ENCODE measurements around the gene UMODL1. TPM values are rescaled to one million over a fixed set of nuclear protein-coding genes. Genes with fewer than 3 reads are reported as not detected.

UMODL1 gene
- total RNA-seq, 1 donor from 2014 or later: not detected

GRCh38 chr21:42120101-42120902 lies 49.2 kb downstream of the UMODL1 start:
- TF ChIP-seq CTCF (IDR thresholded peaks at IDR 0.05; ENCODE audit: unreplicated experiment): no peak
- H3K9me3 Mint-ChIP-seq: no peaks in the 10 kb centered on the region
- H3K4me1 Mint-ChIP-seq: peaks cover 16% of the 10 kb centered on the region
- no peak overlapping the region for H3K27ac Mint-ChIP-seq
- H3K27me3 Mint-ChIP-seq (ENCODE audit: low read depth): peaks cover 46% of the 10 kb centered on the region
- no peaks in the 10 kb centered on the region for H3K36me3 Mint-ChIP-seq
- H3K4me3 Mint-ChIP-seq: no peak overlapping the region
- DNase-seq (ENCODE audit: low spot score in 2 of 2, unreplicated experiment in 2 of 2): no peak

GRCh38 chr21:42120903-42121535 lies 49.9 kb downstream of the UMODL1 start:
- no peaks in the 10 kb centered on the region for H3K36me3 Mint-ChIP-seq
- H3K4me1 Mint-ChIP-seq: peaks cover 16% of the 10 kb centered on the region
- peaks cover 46% of the 10 kb centered on the region for H3K27me3 Mint-ChIP-seq (ENCODE audit: low read depth)
- TF ChIP-seq CTCF (IDR thresholded peaks at IDR 0.05; ENCODE audit: unreplicated experiment): no peak
- H3K27ac Mint-ChIP-seq: no peak overlapping the region
- DNase-seq (ENCODE audit: low spot score in 2 of 2, unreplicated experiment in 2 of 2): no peak
- no peak overlapping the region for H3K4me3 Mint-ChIP-seq
- no peaks in the 10 kb centered on the region for H3K9me3 Mint-ChIP-seq

GRCh38 chr21:42121794-42122193 lies 50.7 kb downstream of the UMODL1 start:
- DNase-seq (ENCODE audit: low spot score in 2 of 2, unreplicated experiment in 2 of 2): no peak
- no peaks in the 10 kb centered on the region for H3K36me3 Mint-ChIP-seq
- peaks cover 46% of the 10 kb centered on the region for H3K27me3 Mint-ChIP-seq (ENCODE audit: low read depth)
- H3K4me1 Mint-ChIP-seq: peaks cover 16% of the 10 kb centered on the region
- H3K4me3 Mint-ChIP-seq: no peak overlapping the region
- H3K27ac Mint-ChIP-seq: no peak overlapping the region
- H3K9me3 Mint-ChIP-seq: no peaks in the 10 kb centered on the region
- TF ChIP-seq CTCF (IDR thresholded peaks at IDR 0.05; ENCODE audit: unreplicated experiment): no peak

GRCh38 chr21:42122398-42122797 lies 51.3 kb downstream of the UMODL1 start:
- Mint-ChIP-seq H3K9me3 (no peaks in the 10 kb centered on the region), H3K36me3 (no peaks in the 10 kb centered on the region)

GRCh38 chr21:42122808-42123207 lies 51.7 kb downstream of the UMODL1 start:
- no peaks in the 10 kb centered on the region for H3K9me3 Mint-ChIP-seq
- no peaks in the 10 kb centered on the region for H3K36me3 Mint-ChIP-seq
- TF ChIP-seq CTCF (IDR thresholded peaks at IDR 0.05; ENCODE audit: unreplicated experiment): no peak
- H3K4me1 Mint-ChIP-seq: peaks cover 10% of the 10 kb centered on the region
- H3K4me3 Mint-ChIP-seq: no peak overlapping the region
- peaks cover 40% of the 10 kb centered on the region for H3K27me3 Mint-ChIP-seq (ENCODE audit: low read depth)
- no peak for DNase-seq (ENCODE audit: low spot score in 2 of 2, unreplicated experiment in 2 of 2)
- no peak overlapping the region for H3K27ac Mint-ChIP-seq

More at GRCh38 chr21:42122398-42122797, 51.3 kb downstream of the UMODL1 start:
- Mint-ChIP-seq H3K4me3 (no peak overlapping the region), H3K27ac (no peak overlapping the region), H3K27me3 (ENCODE audit: low read depth) (peaks cover 44% of the 10 kb centered on the region), H3K4me1 (peaks cover 11% of the 10 kb centered on the region)
- no peak for TF ChIP-seq CTCF (IDR thresholded peaks at IDR 0.05; ENCODE audit: unreplicated experiment)
- DNase-seq (ENCODE audit: low spot score in 2 of 2, unreplicated experiment in 2 of 2): no peak
